ENCODE data around the gene ALDH1L1.

- TF ChIP-seq CTCF (conservative IDR thresholded peaks at IDR 0.05) (no peak), EZH2 (IDR thresholded peaks at IDR 0.05; ENCODE audit: low read depth) (no peak)
These were observed 52.9 kb downstream of the ALDH1L1 start for GRCh38 chr3:126127452-126127851.
